ENCODE measurements around the gene ZNF195.

DNA sequence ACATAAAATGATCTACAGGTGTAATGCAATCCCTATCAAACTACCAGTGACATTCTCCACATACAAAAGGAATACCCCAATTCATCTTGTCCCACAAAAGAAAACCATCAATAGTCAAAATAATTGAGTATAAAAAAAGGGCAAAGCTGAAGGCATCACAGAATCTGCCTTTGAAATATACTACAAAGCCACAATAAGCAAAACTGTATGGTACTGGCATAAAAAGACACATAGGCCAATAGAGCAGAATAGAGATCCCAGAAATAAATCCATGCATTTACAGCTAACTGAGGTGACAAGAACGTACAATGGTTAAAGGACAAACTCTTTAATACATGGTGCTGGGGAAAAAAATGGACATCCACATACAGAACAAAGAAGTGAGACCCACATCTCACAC lies 31.8 kb downstream of the ZNF195 start:
- TF ChIP-seq POLR2A (IDR thresholded peaks at IDR 0.05) (no peak), CTCF (IDR thresholded peaks at IDR 0.05) (no peak)

All from tibial nerve (tissue), 3 donors.